HEK293 (cell line): ENCODE measurements around the gene RHBDD1.

ENCODE experiments used
- BCL6B ChIP-seq: fragments of 450-650 bp; formaldehyde crosslinking; IDR thresholded peaks from 2 replicates; pipeline ENCODE4 v1.5.1; 2017; ENCODE audit warnings: missing biosample characterization, missing genetic modification characterization
- GLI4 ChIP-seq: fragments of 450-650 bp; formaldehyde crosslinking; IDR thresholded peaks from 2 replicates; pipeline ENCODE4 v1.5.1; 2016; ENCODE audit warnings: missing biosample characterization, missing genetic modification characterization
- KLF1 ChIP-seq: fragments of 450-650 bp; formaldehyde crosslinking; IDR thresholded peaks from 2 replicates; pipeline ENCODE4 v1.5.1; 2016; ENCODE audit warnings: missing biosample characterization, missing genetic modification characterization
- KLF8 ChIP-seq: fragments of 450-650 bp; formaldehyde crosslinking; IDR thresholded peaks from 2 replicates; pipeline ENCODE4 v1.5.1; 2016; ENCODE audit warnings: missing biosample characterization, missing genetic modification characterization
- PATZ1 ChIP-seq: fragments of 450-650 bp; formaldehyde crosslinking; IDR thresholded peaks from 2 replicates; pipeline ENCODE4 v1.5.1; 2016; ENCODE audit warnings: missing biosample characterization, missing genetic modification characterization
- PRDM2 ChIP-seq: fragments of 450-650 bp; formaldehyde crosslinking; IDR thresholded peaks from 2 replicates; pipeline ENCODE4 v1.5.1; 2016; ENCODE audit warnings: missing biosample characterization, missing genetic modification characterization, borderline replicate concordance
- SCRT2 ChIP-seq: fragments of 450-650 bp; formaldehyde crosslinking; IDR thresholded peaks from 2 replicates; pipeline ENCODE4 v1.5.1; 2016; ENCODE audit warnings: missing biosample characterization, missing genetic modification characterization
- SETDB1 ChIP-seq: IDR thresholded peaks from one replicate; pipeline ENCODE4 v1.6.1; 2017; ENCODE audit warnings: mild to moderate bottlenecking, low read length, moderate library complexity, mixed read lengths; ENCODE audit not compliant: insufficient read length
- SP2 ChIP-seq: fragments of 450-650 bp; formaldehyde crosslinking; IDR thresholded peaks from 2 replicates; pipeline ENCODE4 v1.5.1; 2016; ENCODE audit warnings: missing biosample characterization, missing genetic modification characterization
- TRIM28 ChIP-seq: IDR thresholded peaks from 2 replicates; pipeline ENCODE4 v1.6.1; 2011; ENCODE audit warnings: low read length, control low read depth, borderline replicate concordance
- TSHZ1 ChIP-seq: fragments of 450-650 bp; formaldehyde crosslinking; IDR thresholded peaks from 2 replicates; pipeline ENCODE4 v1.5.1; 2016; ENCODE audit warnings: missing biosample characterization, missing genetic modification characterization, borderline replicate concordance
- ZBTB17 ChIP-seq: fragments of 450-650 bp; formaldehyde crosslinking; IDR thresholded peaks from 2 replicates; pipeline ENCODE4 v1.5.1; 2016; ENCODE audit warnings: missing biosample characterization, missing genetic modification characterization
- ZNF169 ChIP-seq: fragments of 450-650 bp; formaldehyde crosslinking; IDR thresholded peaks from 2 replicates; pipeline ENCODE4 v1.5.1; 2016; ENCODE audit warnings: missing biosample characterization, missing genetic modification characterization
- ZNF214 ChIP-seq: fragments of 450-650 bp; formaldehyde crosslinking; IDR thresholded peaks from 2 replicates; pipeline ENCODE4 v1.5.1; 2017; ENCODE audit warnings: missing biosample characterization, mild to moderate bottlenecking, missing genetic modification characterization, borderline replicate concordance
- ZNF26 ChIP-seq: fragments of 450-650 bp; formaldehyde crosslinking; IDR thresholded peaks from 2 replicates; pipeline ENCODE4 v1.5.1; 2016; ENCODE audit warnings: missing biosample characterization, missing genetic modification characterization
- ZNF398 ChIP-seq: fragments of 450-650 bp; formaldehyde crosslinking; IDR thresholded peaks from 2 replicates; pipeline ENCODE4 v1.5.1; 2017; ENCODE audit warnings: missing biosample characterization, missing genetic modification characterization
- ZNF426 ChIP-seq: fragments of 450-650 bp; formaldehyde crosslinking; IDR thresholded peaks from 2 replicates; pipeline ENCODE4 v1.5.1; 2017; ENCODE audit warnings: missing biosample characterization, missing genetic modification characterization, mild to moderate bottlenecking, inconsistent platforms, moderate library complexity
- ZNF473 ChIP-seq: fragments of 450-650 bp; formaldehyde crosslinking; IDR thresholded peaks from 2 replicates; pipeline ENCODE4 v1.5.1; 2017; ENCODE audit warnings: missing biosample characterization, missing genetic modification characterization
- ZNF501 ChIP-seq: fragments of 450-650 bp; formaldehyde crosslinking; IDR thresholded peaks from 2 replicates; pipeline ENCODE4 v1.5.1; 2016; ENCODE audit warnings: missing biosample characterization, missing genetic modification characterization
- ZNF558 ChIP-seq: fragments of 450-650 bp; formaldehyde crosslinking; IDR thresholded peaks from 2 replicates; pipeline ENCODE4 v1.5.1; 2016; ENCODE audit warnings: missing biosample characterization, missing genetic modification characterization
- ZNF610 ChIP-seq: fragments of 450-650 bp; formaldehyde crosslinking; IDR thresholded peaks from 2 replicates; pipeline ENCODE4 v1.5.1; 2016; ENCODE audit warnings: missing biosample characterization, missing genetic modification characterization, borderline replicate concordance
- ZNF76 ChIP-seq: fragments of 450-650 bp; formaldehyde crosslinking; IDR thresholded peaks from 2 replicates; pipeline ENCODE4; 2016; ENCODE audit warnings: low read depth, missing biosample characterization, missing genetic modification characterization, borderline replicate concordance
- ZNF843 ChIP-seq: fragments of 450-650 bp; formaldehyde crosslinking; IDR thresholded peaks from 2 replicates; pipeline ENCODE4 v1.5.1; 2016; ENCODE audit warnings: missing biosample characterization, missing genetic modification characterization

Gene RHBDD1

GRCh38 chr2:226799211-226799975 lies 36.5 kb upstream of the RHBDD1 start, which contains the start of gene IRS1 (continued):
- TF ChIP-seq PRDM2 (tag by site-specific recombination): no peak
- TF ChIP-seq ZNF426: no peak
- TF ChIP-seq ZNF473 (tag by site-specific recombination): no peak
- no peak for TF ChIP-seq BCL6B (tag by site-specific recombination)
- TF ChIP-seq ZNF558 (tag by site-specific recombination): no peak
- TF ChIP-seq ZNF76 (tag by site-specific recombination): peak; percentile 27; the same call in 1 of the 2 replicates
- no peak for TF ChIP-seq SETDB1
- no peak for TF ChIP-seq GLI4 (tag by site-specific recombination)
- TF ChIP-seq ZNF398 (tag by site-specific recombination): peak; percentile 83
- no peak for TF ChIP-seq ZBTB17
- peak; percentile 68 for TF ChIP-seq PATZ1 (tag by site-specific recombination)
- no peak for TF ChIP-seq KLF1
- no peak for TF ChIP-seq TRIM28
- TF ChIP-seq ZNF214 (tag by site-specific recombination): no peak
- TF ChIP-seq ZNF501 (tag by site-specific recombination): 0 out of 2 replicates have a peak, but pooled peaks have one; percentile 36
- TF ChIP-seq SP2 (tag by site-specific recombination): peak; percentile 34; the same call in 1 of the 2 replicates
- no peak for TF ChIP-seq ZNF169 (tag by site-specific recombination)
- no peak; the same call in 1 of the 2 replicates for TF ChIP-seq KLF8
- no peak for TF ChIP-seq ZNF843
- TF ChIP-seq SCRT2 (tag by site-specific recombination): peak; percentile 53; the same call in 1 of the 2 replicates
- no peak for TF ChIP-seq ZNF610 (tag by site-specific recombination)
- no peak for TF ChIP-seq TSHZ1
- no peak for TF ChIP-seq ZNF26 (tag by site-specific recombination)
